Activated T-helper 17 cell treated with anti-CD3 and anti-CD28 coated beads, Interleukin-2, amount 50 U/mL, for 72 hours (primary cell): ENCODE measurements around the gene DUOXA2. TPM values are rescaled to one million over a fixed set of nuclear protein-coding genes. Genes with fewer than 3 reads are reported as not detected.

Experiments
- ATAC-seq: fragments of 150-1000 bp; cut with Tn5 transposase; replicated peaks from 2 replicates; pipeline ENCODE4 v1.10.0; 2021; ENCODE audit warnings: mild to moderate bottlenecking, moderate library complexity
- H3K27ac Mint-ChIP-seq: one replicate; pipeline ENCODE4 v1.8.0; 2022; ENCODE audit warnings: mixed read lengths
- H3K27me3 Mint-ChIP-seq: one replicate; pipeline ENCODE4 v1.8.0; 2022; ENCODE audit warnings: mixed read lengths
- H3K36me3 Mint-ChIP-seq: one replicate; pipeline ENCODE4 v1.8.0; 2022; ENCODE audit warnings: low read depth, mild to moderate bottlenecking, mixed read lengths
- H3K4me1 Mint-ChIP-seq: one replicate; pipeline ENCODE4 v1.8.0; 2022; ENCODE audit warnings: mixed read lengths
- H3K4me3 Mint-ChIP-seq: one replicate; pipeline ENCODE4 v1.8.0; 2022; ENCODE audit warnings: mild to moderate bottlenecking, mixed read lengths
- H3K9me3 Mint-ChIP-seq: one replicate; pipeline ENCODE4 v1.8.0; 2022; ENCODE audit warnings: mixed read lengths
- total RNA-seq, 2 donors: library from RNA; stranded (reverse); gene quantifications; one replicate each; pipeline ENCODE4 v1.2.3, GENCODE V29; 2022

DUOXA2 gene
- total RNA-seq, 2 donors from 2014 or later, result 0.13 TPM; not detected in 1

DNA sequence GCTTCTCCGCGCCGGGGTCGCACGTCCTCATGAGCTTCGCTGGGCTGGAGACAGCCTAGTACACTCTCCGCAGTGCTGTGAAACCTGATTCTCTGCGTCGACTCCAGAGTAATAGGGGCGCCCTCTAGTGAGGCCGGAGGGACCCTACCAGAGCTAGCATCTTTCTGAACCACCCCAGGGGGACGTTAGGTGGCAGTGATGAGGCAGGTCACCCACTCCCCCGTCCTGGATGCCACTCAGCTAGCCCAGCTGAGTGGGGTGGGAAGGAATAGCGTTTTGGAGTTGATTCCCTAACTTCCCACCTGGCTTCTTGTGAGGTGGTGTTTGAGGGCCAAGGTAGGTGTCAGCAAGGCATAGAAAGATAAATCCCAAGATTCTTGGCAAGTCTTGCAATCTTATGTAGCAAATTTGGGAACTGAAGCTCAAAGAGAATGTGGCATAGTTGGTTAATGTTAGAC lies 4.0 kb downstream of the DUOXA2 start:
- Mint-ChIP-seq H3K27me3 (peaks cover 53% of the 10 kb centered on the region), H3K4me3 (peak overlapping the region; percentile 57), H3K27ac (no peak overlapping the region), H3K9me3 (no peaks in the 10 kb centered on the region), H3K4me1 (peaks cover 10% of the 10 kb centered on the region), H3K36me3 (no peaks in the 10 kb centered on the region)
- peak; percentile 98 for ATAC-seq

GRCh38 chr15:45118996-45119395 lies 4.9 kb downstream of the DUOXA2 start:
- peaks cover 10% of the 10 kb centered on the region for H3K4me1 Mint-ChIP-seq
- no peaks in the 10 kb centered on the region for H3K9me3 Mint-ChIP-seq
- peaks cover 46% of the 10 kb centered on the region for H3K27me3 Mint-ChIP-seq
- no peak overlapping the region for H3K4me3 Mint-ChIP-seq
- ATAC-seq, result no peak
- no peaks in the 10 kb centered on the region for H3K36me3 Mint-ChIP-seq
- H3K27ac Mint-ChIP-seq, result no peak overlapping the region

DNA sequence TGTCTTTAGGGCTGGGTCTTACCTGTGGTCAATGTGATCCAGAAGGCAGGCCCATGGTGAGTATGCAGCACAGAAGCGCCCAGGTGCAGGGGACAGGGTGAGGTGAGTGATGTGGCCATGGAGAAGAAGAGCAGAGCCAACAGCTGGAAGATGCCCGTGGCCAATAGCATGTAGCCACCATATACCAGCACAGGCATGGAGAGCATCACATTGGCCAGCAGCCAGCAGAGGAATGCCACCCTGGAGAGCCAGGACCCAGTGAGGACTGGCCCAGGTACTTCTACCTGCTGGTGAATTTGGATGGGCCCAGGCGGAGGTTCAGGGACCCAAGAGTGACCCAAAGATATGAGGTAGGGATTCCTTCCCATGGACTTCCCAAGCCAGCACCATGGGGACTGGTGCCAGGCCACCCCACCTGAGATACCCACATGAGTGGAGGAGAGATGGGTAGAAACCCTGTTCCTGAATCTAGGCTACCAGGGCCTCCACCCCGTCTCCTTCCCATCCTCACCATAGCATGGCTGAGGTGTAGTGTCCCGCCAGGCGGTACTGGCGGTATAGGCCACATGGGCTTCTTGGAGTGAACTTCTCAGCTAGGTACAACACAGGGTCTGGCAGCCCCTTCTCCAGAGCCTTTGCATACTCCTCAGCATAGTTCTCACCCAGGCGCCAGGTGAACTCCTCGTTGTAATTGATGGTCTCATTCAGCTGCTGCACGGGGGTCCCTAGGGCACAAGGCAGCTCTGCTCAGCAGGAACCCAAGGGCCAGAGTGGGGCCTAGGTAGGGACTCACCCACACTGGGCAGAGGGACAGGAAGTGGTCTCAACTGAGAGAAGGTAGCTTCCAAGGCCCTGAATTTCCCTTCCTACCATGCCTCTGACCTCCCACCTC lies 6.2 kb downstream of the DUOXA2 start:
- no peaks in the 10 kb centered on the region for H3K36me3 Mint-ChIP-seq
- peaks cover 10% of the 10 kb centered on the region for H3K4me1 Mint-ChIP-seq
- ATAC-seq, result no peak
- H3K27me3 Mint-ChIP-seq, result peaks cover 41% of the 10 kb centered on the region
- H3K4me3 Mint-ChIP-seq, result no peak overlapping the region
- H3K9me3 Mint-ChIP-seq, result no peaks in the 10 kb centered on the region
- H3K27ac Mint-ChIP-seq, result no peak overlapping the region

DNA sequence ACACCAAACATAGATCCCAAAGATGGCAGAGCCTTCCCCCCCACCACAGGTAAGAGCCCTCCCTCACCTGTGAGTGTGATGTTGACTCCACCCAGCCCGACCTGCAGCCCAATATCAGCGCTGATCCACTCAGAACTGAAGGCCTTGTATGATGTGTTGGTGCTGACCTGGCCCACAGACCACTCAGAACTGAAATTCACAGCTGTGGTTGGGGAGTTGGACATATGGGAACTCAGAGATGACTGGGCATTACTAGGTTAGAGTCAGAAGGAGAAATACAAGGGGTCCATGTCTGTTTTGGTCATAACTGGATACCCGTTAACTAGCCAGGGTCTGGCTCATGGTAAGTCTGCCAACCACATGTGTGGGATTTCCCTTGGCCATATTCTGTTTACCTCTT lies 6.9 kb downstream of the DUOXA2 start:
- Mint-ChIP-seq H3K9me3 (no peaks in the 10 kb centered on the region), H3K4me3 (no peak overlapping the region), H3K4me1 (peaks cover 10% of the 10 kb centered on the region), H3K27ac (no peak overlapping the region), H3K36me3 (no peaks in the 10 kb centered on the region), H3K27me3 (peaks cover 40% of the 10 kb centered on the region)
- no peak for ATAC-seq

- ATAC-seq, result no peak
- no peak overlapping the region for H3K4me3 Mint-ChIP-seq
- no peaks in the 10 kb centered on the region for H3K9me3 Mint-ChIP-seq
- peaks cover 10% of the 10 kb centered on the region for H3K4me1 Mint-ChIP-seq
- no peak overlapping the region for H3K27ac Mint-ChIP-seq
- H3K27me3 Mint-ChIP-seq, result peaks cover 40% of the 10 kb centered on the region
- no peaks in the 10 kb centered on the region for H3K36me3 Mint-ChIP-seq
Observed at GRCh38 chr15:45121706-45122417, 7.7 kb downstream of the DUOXA2 start.

DNA sequence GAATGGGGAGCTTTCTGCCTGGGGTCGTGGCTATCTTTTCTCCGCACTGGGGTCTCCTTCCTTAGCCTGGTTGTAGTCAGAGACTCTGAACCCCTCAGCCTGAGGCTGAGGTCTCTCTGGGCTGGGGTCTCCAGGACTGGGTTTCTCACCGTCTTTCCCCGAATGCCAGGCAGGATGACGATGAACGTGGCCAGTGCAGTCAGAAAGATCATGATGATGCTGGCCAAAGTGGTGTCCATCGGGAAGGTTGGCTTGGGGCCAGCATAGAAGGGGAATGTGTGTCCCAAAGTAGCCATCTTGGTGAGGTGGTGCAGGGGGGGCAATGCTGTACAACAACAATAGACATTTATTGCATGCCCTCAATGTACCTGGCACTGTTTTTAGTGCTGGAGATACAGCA lies 8.6 kb downstream of the DUOXA2 start:
- Mint-ChIP-seq H3K4me1 (peaks cover 5% of the 10 kb centered on the region), H3K9me3 (no peaks in the 10 kb centered on the region), H3K4me3 (no peak overlapping the region), H3K27ac (no peak overlapping the region), H3K27me3 (peaks cover 36% of the 10 kb centered on the region), H3K36me3 (no peaks in the 10 kb centered on the region)
- no peak for ATAC-seq

DNA sequence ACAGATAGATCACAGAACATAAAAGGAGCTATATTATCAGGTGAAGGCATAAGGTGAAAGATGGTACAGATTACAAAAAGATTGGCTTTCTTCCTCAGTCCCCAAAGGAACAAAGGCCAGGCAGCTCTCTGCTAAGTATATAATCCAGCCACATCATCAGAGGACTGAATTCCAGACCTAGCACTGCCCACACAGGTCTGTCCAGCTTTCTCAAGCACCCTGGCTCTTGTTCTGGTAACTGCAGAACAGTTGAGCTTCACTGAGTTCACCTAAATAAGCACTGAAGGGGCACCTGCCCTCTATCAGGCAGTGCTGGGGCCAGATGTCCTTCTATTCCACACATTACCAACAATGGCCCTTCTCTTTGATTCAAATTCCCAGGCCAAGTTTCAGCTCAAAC lies 9.3 kb downstream of the DUOXA2 start:
- ATAC-seq, result no peak
- H3K27ac Mint-ChIP-seq, result no peak overlapping the region
- H3K4me1 Mint-ChIP-seq, result no peaks in the 10 kb centered on the region

GRCh38 chr15:45126535-45127158 lies 12.5 kb downstream of the DUOXA2 start:
- Mint-ChIP-seq H3K27ac (no peak overlapping the region), H3K4me1 (no peaks in the 10 kb centered on the region), H3K4me3 (no peak overlapping the region), H3K9me3 (no peaks in the 10 kb centered on the region), H3K27me3 (peaks cover 36% of the 10 kb centered on the region), H3K36me3 (no peaks in the 10 kb centered on the region)
- ATAC-seq, result peak; percentile 58

More for the DNA sequence above, 9.3 kb downstream of the DUOXA2 start:
- Mint-ChIP-seq H3K4me3 (no peak overlapping the region), H3K36me3 (no peaks in the 10 kb centered on the region), H3K9me3 (no peaks in the 10 kb centered on the region), H3K27me3 (peaks cover 36% of the 10 kb centered on the region)

GRCh38 chr15:45128971-45129639 lies 15.0 kb downstream of the DUOXA2 start:
- H3K27me3 Mint-ChIP-seq, result peaks cover 44% of the 10 kb centered on the region
- H3K4me1 Mint-ChIP-seq, result no peaks in the 10 kb centered on the region
- no peak overlapping the region for H3K27ac Mint-ChIP-seq
- peak overlapping the region; percentile 2 for H3K4me3 Mint-ChIP-seq
- H3K36me3 Mint-ChIP-seq, result no peaks in the 10 kb centered on the region
- ATAC-seq, result no peak
- H3K9me3 Mint-ChIP-seq, result no peaks in the 10 kb centered on the region

- H3K27me3 Mint-ChIP-seq, result peaks cover 50% of the 10 kb centered on the region
- H3K4me1 Mint-ChIP-seq, result no peaks in the 10 kb centered on the region
- no peaks in the 10 kb centered on the region for H3K9me3 Mint-ChIP-seq
- ATAC-seq, result peak; percentile 54
- peak within 1 kb of the TSS; percentile 14 for H3K4me3 Mint-ChIP-seq
- H3K27ac Mint-ChIP-seq, result no peak within 1 kb of the TSS
- no peaks in the 10 kb centered on the region for H3K36me3 Mint-ChIP-seq
Observed at GRCh38 chr15:45129651-45130129, 15.6 kb downstream of the DUOXA2 start, which contains the start of the genes DUOX1 and DUOXA1. Gene DUOX1 (plus strand): TSS chr15:45129994. CDS start chr15:45131967, 1,973 bp downstream. Gene DUOXA1 (minus strand): TSS chr15:45129879. CDS start chr15:45123014, 6,865 bp downstream.

GRCh38 chr15:45130291-45131000 lies 16.3 kb downstream of the DUOXA2 start:
- H3K27ac Mint-ChIP-seq, result no peak overlapping the region
- no peaks in the 10 kb centered on the region for H3K9me3 Mint-ChIP-seq
- no peak for ATAC-seq
- no peaks in the 10 kb centered on the region for H3K36me3 Mint-ChIP-seq
- H3K4me1 Mint-ChIP-seq, result no peaks in the 10 kb centered on the region
- peaks cover 45% of the 10 kb centered on the region for H3K27me3 Mint-ChIP-seq
- peak overlapping the region; percentile 14 for H3K4me3 Mint-ChIP-seq

DNA sequence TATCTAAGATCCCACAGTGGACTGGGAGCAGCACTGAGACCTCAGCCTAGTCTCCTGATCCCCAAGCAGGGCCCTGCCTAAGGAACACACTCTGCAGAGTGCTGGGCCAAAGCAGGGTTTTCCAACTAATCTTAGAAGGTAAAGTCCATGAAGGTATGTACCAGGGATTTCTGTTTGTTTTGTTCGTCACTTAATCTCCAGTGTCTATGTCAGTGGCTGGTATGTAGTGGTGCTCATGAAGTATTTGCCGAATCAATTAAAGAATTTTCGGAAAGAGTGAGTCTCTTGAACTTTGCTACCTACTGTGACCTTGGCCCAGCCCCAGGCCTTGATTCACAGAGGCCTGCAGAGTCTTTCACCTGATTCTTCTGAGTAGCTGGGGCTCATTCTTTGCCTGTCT lies 17.4 kb downstream of the DUOXA2 start:
- ATAC-seq, result no peak
- peaks cover 40% of the 10 kb centered on the region for H3K27me3 Mint-ChIP-seq
- H3K4me1 Mint-ChIP-seq, result no peaks in the 10 kb centered on the region
- H3K27ac Mint-ChIP-seq, result no peak overlapping the region
- H3K9me3 Mint-ChIP-seq, result no peaks in the 10 kb centered on the region
- H3K36me3 Mint-ChIP-seq, result no peaks in the 10 kb centered on the region
- no peak overlapping the region for H3K4me3 Mint-ChIP-seq

DNA sequence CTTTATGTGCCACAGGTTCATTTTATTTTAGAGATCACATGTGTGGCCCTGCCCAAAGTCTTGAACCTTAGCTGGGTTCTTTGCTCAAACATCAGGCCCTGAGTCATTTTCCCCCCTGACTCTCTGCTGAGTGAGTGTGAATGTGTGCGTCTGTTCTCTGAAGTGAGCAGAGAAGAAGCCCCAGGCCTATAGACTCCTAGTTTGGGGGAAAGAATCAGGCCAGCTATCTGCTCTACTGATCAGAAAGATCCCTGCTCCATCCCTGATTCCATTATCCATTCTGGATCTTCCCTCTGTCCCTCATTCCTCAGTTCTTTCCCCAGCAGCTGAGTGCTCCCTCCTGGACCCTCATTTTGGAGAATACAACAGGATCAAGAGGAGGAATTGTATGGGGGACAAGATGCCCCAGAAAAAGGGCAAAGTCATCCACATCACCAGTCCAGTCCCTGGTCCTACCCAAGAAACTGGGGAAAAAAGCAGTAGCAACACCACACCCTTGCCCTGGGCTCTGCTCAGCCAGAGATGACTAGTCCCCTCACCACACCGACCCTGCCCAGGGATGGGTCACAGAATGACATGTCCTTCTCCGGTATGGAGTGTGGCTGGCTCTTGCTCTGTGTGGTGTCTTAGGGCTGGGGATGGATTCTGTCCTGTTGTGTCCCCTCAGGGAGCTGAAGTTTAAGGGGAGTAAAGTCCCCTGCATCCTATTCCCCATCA lies 18.9 kb downstream of the DUOXA2 start:
- no peak overlapping the region for H3K27ac Mint-ChIP-seq
- no peak for ATAC-seq
- peaks cover 38% of the 10 kb centered on the region for H3K27me3 Mint-ChIP-seq

More for the DNA sequence above, 18.9 kb downstream of the DUOXA2 start:
- H3K4me3 Mint-ChIP-seq, result no peak overlapping the region
- H3K9me3 Mint-ChIP-seq, result no peaks in the 10 kb centered on the region
- H3K36me3 Mint-ChIP-seq, result no peaks in the 10 kb centered on the region
- H3K4me1 Mint-ChIP-seq, result no peaks in the 10 kb centered on the region
